PFSK-1 (cell line): ENCODE measurements around the gene RUNDC3A.

Source experiments
- FOXP2 ChIP-seq: optimal IDR thresholded peaks from 2 replicates; pipeline ENCODE3; 2011; ENCODE audit warnings: borderline replicate concordance, control low read depth, inconsistent platforms; ENCODE audit not compliant: insufficient read depth; ENCODE audit errors: extremely low read length, extremely low read depth
- POLR2AphosphoS5 ChIP-seq: IDR thresholded peaks from 2 replicates; pipeline ENCODE4 v1.6.1; 2012; ENCODE audit warnings: low read depth, mild to moderate bottlenecking, control low read depth, low read length, moderate library complexity
- TAF1 ChIP-seq: IDR thresholded peaks from 2 replicates; pipeline ENCODE4 v1.6.1; 2012; ENCODE audit warnings: low read length, control low read depth, borderline replicate concordance; ENCODE audit not compliant: insufficient read depth

- TF ChIP-seq FOXP2, result no peak
- TF ChIP-seq POLR2AphosphoS5, result no peak
- TF ChIP-seq TAF1, result no peak
Observed at GRCh38 chr17:44333371-44333770, 25.0 kb downstream of the RUNDC3A start.
